GM12878 (cell line): ENCODE data around the gene CWF19L1. TPM values are rescaled to one million over a fixed set of nuclear protein-coding genes. Genes with fewer than 3 reads are reported as not detected.

ENCODE experiments used
- CREM ChIP-seq: IDR thresholded peaks from 2 replicates; pipeline ENCODE4 v1.6.1; 2014; ENCODE audit warnings: antibody characterized with exemption, low read depth
- DPF2 ChIP-seq: fragments of 450-650 bp; IDR thresholded peaks from 2 replicates; pipeline ENCODE4 v1.6.1; 2017; ENCODE audit warnings: mild to moderate bottlenecking
- GATAD2B ChIP-seq: fragments of 450-650 bp; conservative IDR thresholded peaks from 2 replicates; pipeline ENCODE4 v1.6.1; 2017; ENCODE audit warnings: low read depth, mild to moderate bottlenecking, moderate library complexity
- HCFC1 ChIP-seq: fragments of 150-350 bp; IDR thresholded peaks from 2 replicates; pipeline ENCODE4 v1.6.1; 2014; ENCODE audit warnings: low read length
- IKZF1 ChIP-seq: fragments of 450-650 bp; conservative IDR thresholded peaks from 2 replicates; pipeline ENCODE4 v1.6.1; 2017; ENCODE audit warnings: antibody characterized with exemption, mild to moderate bottlenecking
- LARP7 ChIP-seq: fragments of 450-650 bp; IDR thresholded peaks from 2 replicates; pipeline ENCODE4 v1.6.1; 2017; ENCODE audit warnings: mild to moderate bottlenecking
- MEF2A ChIP-seq: IDR thresholded peaks from 2 replicates; pipeline ENCODE4 v1.6.1; 2011; ENCODE audit warnings: low read depth, mild to moderate bottlenecking, low read length, moderate library complexity; ENCODE audit not compliant: insufficient read depth
- NR2F1 ChIP-seq: fragments of 450-650 bp; conservative IDR thresholded peaks from 2 replicates; pipeline ENCODE4 v1.6.1; 2017; ENCODE audit warnings: mild to moderate bottlenecking
- NRF1 ChIP-seq: conservative IDR thresholded peaks from 2 replicates; pipeline ENCODE4 v1.6.1; 2011; ENCODE audit warnings: mild to moderate bottlenecking, low read depth, low read length, improper control_type of control experiment
- POLR2AphosphoS2 ChIP-seq: IDR thresholded peaks from 2 replicates; pipeline ENCODE4 v1.6.1; 2011; ENCODE audit warnings: low read depth, mild to moderate bottlenecking, low read length, improper control_type of control experiment, moderate library complexity
- POLR2AphosphoS5 ChIP-seq: IDR thresholded peaks from 2 replicates; pipeline ENCODE4 v1.6.1; 2011; ENCODE audit warnings: mild to moderate bottlenecking, low read length, inconsistent platforms
- POU2F2 ChIP-seq: IDR thresholded peaks from 3 replicates; pipeline ENCODE4 v1.6.1; 2011; ENCODE audit warnings: low read depth, mild to moderate bottlenecking, low read length, borderline replicate concordance
- RCOR1 ChIP-seq: conservative IDR thresholded peaks from 2 replicates; pipeline ENCODE4 v1.6.1; 2012; ENCODE audit warnings: low read depth, low read length, improper control_type of control experiment
- SMAD5 ChIP-seq: IDR thresholded peaks from 2 replicates; pipeline ENCODE4 v1.6.1; 2016; ENCODE audit warnings: antibody characterized with exemption, low read depth
- SMC3 ChIP-seq: IDR thresholded peaks from 2 replicates; pipeline ENCODE4 v1.6.1; 2011; ENCODE audit warnings: low read length, improper control_type of control experiment, borderline replicate concordance
- TAF1 ChIP-seq: IDR thresholded peaks from 2 replicates; pipeline ENCODE4 v1.6.1; 2011; ENCODE audit warnings: mild to moderate bottlenecking, low read depth, low read length, borderline replicate concordance
- TCF12 ChIP-seq: IDR thresholded peaks from 2 replicates; pipeline ENCODE4 v1.6.1; 2011; ENCODE audit warnings: low read depth, mild to moderate bottlenecking, low read length
- ZNF207 ChIP-seq: fragments of 450-650 bp; IDR thresholded peaks from 2 replicates; pipeline ENCODE4 v1.6.1; 2014; ENCODE audit warnings: antibody characterized with exemption, mild to moderate bottlenecking, borderline replicate concordance
- ZNF384 ChIP-seq: IDR thresholded peaks from 2 replicates; pipeline ENCODE4 v1.6.1; 2012; ENCODE audit warnings: low read depth, mild to moderate bottlenecking, low read length, improper control_type of control experiment, borderline replicate concordance
- polyA plus RNA-seq, 11 experiments: library from polyadenylated mRNA; depleted of rRNA in 4 of 11; unstranded in 6 of 11; stranded (reverse) in 5 of 11; fragments of >200 nt; fragmentation: Nextera tagmentation in 4 of 11; fragmentation: Illumina TruSeq in 1 of 11; extraction: Ambion mirVana in 4 of 11; extraction: Trizol in 1 of 11; gene quantifications; 1 replicate in 1 of 11; 2 replicates in 10 of 11; pipeline versions ENCODE4 v1.2.1 to v1.2.3, GENCODE V29; 2011 to 2016; ENCODE audit warnings: inconsistent platforms in 2 of 11, missing spikeins in 2 of 11, low read depth in 1 of 11
- total RNA-seq, 4 experiments: library from RNA; depleted of rRNA in 3 of 4; stranded (reverse); fragments of >200 nt in 3 of 4; fragmentation: Illumina TruSeq in 1 of 4; extraction: Trizol in 1 of 4; gene quantifications; 2 replicates each; pipeline versions ENCODE4 v1.2.1 to v1.2.3, GENCODE V29; 2013 to 2021
- TF ChIP-seq, protein P1 (sequence below): fragments of 450-650 bp; conservative IDR thresholded peaks from 2 replicates; pipeline ENCODE4 v1.6.1; 2017; ENCODE audit warnings: mild to moderate bottlenecking, moderate library complexity
- TF ChIP-seq, protein P2 (sequence below): fragments of 450-650 bp; IDR thresholded peaks from 2 replicates; pipeline ENCODE4 v1.6.1; 2017; ENCODE audit warnings: mild to moderate bottlenecking
- TF ChIP-seq, protein P3 (sequence below): fragments of 450-650 bp; IDR thresholded peaks from 2 replicates; pipeline ENCODE4 v1.6.1; 2017; ENCODE audit warnings: mild to moderate bottlenecking, moderate library complexity

The CWF19L1 gene
- total and polyA plus RNA-seq, 10 of the 15 experiments (the other 5 are each of a cell fraction or from before 2014, with no cell fraction given): 30.2 to 51.7 (median 38.1) TPM

DNA sequence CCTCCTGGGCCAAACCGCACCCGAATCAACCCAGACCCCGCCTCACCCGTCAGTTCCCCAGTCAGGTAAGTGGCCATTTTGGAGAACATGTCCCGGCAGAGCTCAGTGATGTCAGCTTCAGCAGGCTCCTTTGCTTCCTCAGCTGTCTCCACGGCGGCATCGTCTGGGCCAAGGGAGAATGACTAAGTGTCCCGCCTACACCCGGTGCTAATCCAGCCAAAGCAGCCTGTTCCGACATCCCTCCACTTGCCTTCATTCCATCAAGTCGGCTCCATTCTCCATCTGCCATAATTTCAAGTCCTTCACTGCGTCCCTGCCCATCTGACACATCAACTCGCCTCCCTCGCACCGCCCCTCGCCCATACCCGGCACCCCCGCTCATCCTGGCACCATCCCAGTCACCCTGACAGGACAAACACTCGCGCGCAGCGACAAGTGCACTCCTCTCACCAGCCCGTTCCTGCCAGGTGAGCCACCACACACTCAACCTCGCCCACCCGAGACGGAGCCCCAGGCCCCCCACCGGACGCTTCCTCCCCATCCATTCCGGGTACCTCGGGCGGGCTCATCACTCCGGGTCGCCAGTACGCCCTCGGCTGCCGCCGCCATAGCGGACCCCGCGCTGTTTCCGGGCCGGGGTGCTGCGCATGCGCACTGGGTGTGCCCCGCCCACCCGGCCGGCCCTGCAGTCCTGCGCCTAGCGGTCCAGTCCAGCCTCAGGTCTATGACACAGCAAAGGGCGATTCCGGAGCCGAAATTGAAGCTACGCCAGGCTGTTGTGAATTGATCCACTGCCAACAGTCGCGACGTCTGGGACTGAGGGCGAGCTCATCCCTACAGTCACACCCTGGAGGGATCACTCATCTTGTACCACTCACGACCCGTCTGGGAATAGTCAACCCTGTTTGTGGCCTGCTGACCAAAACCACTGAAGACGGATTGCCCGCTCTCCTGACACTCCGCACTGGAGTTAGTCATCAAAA, 18.9 kb upstream of the CWF19L1 start, which contains the start of gene BLOC1S2 (continued):
- no peak for TF ChIP-seq SMC3
- TF ChIP-seq POU2F2: peak; percentile 60; the same call in 1 of the 3 replicates
- no peak for TF ChIP-seq MEF2A
- 0 out of 2 replicates have a peak, but pooled peaks have one; percentile 16 for TF ChIP-seq RCOR1
- 0 out of 2 replicates have a peak, but pooled peaks have one; percentile 38 for TF ChIP-seq NR2F1
- peak; percentile 81 for TF ChIP-seq NRF1
- no peak for TF ChIP-seq ZNF384
- TF ChIP-seq TAF1: peak; percentile 94; the same call in 1 of the 2 replicates
- 0 out of 2 replicates have a peak, but pooled peaks have one; percentile 37 for TF ChIP-seq DPF2
- TF ChIP-seq IKZF1: peak; percentile 61
- peak; percentile 81; the same call in 1 of the 2 replicates for TF ChIP-seq POLR2AphosphoS2
- TF ChIP-seq ZNF207: 0 out of 2 replicates have a peak, but pooled peaks have one; percentile 18
- peak; percentile 44; the same call in 1 of the 2 replicates for TF ChIP-seq TCF12
- TF ChIP-seq SMAD5: peak; percentile 58; the same call in 1 of the 2 replicates
- TF ChIP-seq POLR2AphosphoS5: peak; percentile 87
- TF ChIP-seq LARP7: peak; percentile 16; the same call in 1 of the 2 replicates
- TF ChIP-seq CREM: peak; percentile 26; the same call in 1 of the 2 replicates
- TF ChIP-seq, protein P1, sequence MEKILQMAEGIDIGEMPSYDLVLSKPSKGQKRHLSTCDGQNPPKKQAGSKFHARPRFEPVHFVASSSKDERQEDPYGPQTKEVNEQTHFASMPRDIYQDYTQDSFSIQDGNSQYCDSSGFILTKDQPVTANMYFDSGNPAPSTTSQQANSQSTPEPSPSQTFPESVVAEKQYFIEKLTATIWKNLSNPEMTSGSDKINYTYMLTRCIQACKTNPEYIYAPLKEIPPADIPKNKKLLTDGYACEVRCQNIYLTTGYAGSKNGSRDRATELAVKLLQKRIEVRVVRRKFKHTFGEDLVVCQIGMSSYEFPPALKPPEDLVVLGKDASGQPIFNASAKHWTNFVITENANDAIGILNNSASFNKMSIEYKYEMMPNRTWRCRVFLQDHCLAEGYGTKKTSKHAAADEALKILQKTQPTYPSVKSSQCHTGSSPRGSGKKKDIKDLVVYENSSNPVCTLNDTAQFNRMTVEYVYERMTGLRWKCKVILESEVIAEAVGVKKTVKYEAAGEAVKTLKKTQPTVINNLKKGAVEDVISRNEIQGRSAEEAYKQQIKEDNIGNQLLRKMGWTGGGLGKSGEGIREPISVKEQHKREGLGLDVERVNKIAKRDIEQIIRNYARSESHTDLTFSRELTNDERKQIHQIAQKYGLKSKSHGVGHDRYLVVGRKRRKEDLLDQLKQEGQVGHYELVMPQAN: peak; percentile 81
- peak; percentile 34 for TF ChIP-seq HCFC1
- TF ChIP-seq, protein P2, sequence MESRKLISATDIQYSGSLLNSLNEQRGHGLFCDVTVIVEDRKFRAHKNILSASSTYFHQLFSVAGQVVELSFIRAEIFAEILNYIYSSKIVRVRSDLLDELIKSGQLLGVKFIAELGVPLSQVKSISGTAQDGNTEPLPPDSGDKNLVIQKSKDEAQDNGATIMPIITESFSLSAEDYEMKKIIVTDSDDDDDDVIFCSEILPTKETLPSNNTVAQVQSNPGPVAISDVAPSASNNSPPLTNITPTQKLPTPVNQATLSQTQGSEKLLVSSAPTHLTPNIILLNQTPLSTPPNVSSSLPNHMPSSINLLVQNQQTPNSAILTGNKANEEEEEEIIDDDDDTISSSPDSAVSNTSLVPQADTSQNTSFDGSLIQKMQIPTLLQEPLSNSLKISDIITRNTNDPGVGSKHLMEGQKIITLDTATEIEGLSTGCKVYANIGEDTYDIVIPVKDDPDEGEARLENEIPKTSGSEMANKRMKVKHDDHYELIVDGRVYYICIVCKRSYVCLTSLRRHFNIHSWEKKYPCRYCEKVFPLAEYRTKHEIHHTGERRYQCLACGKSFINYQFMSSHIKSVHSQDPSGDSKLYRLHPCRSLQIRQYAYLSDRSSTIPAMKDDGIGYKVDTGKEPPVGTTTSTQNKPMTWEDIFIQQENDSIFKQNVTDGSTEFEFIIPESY: no peak
- TF ChIP-seq, protein P3, sequence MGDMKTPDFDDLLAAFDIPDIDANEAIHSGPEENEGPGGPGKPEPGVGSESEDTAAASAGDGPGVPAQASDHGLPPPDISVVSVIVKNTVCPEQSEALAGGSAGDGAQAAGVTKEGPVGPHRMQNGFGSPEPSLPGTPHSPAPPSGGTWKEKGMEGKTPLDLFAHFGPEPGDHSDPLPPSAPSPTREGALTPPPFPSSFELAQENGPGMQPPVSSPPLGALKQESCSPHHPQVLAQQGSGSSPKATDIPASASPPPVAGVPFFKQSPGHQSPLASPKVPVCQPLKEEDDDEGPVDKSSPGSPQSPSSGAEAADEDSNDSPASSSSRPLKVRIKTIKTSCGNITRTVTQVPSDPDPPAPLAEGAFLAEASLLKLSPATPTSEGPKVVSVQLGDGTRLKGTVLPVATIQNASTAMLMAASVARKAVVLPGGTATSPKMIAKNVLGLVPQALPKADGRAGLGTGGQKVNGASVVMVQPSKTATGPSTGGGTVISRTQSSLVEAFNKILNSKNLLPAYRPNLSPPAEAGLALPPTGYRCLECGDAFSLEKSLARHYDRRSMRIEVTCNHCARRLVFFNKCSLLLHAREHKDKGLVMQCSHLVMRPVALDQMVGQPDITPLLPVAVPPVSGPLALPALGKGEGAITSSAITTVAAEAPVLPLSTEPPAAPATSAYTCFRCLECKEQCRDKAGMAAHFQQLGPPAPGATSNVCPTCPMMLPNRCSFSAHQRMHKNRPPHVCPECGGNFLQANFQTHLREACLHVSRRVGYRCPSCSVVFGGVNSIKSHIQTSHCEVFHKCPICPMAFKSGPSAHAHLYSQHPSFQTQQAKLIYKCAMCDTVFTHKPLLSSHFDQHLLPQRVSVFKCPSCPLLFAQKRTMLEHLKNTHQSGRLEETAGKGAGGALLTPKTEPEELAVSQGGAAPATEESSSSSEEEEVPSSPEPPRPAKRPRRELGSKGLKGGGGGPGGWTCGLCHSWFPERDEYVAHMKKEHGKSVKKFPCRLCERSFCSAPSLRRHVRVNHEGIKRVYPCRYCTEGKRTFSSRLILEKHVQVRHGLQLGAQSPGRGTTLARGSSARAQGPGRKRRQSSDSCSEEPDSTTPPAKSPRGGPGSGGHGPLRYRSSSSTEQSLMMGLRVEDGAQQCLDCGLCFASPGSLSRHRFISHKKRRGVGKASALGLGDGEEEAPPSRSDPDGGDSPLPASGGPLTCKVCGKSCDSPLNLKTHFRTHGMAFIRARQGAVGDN: peak; percentile 71
- TF ChIP-seq GATAD2B: peak; percentile 24; the same call in 1 of the 2 replicates
